GM12878 (cell line): Measurements from ENCODE around the gene TGDS. TPM values are rescaled to one million over a fixed set of nuclear protein-coding genes. Genes with fewer than 3 reads are reported as not detected.

Source experiments
- ATAC-seq: fragments of 200-7000 bp; cut with Tn5 transposase; 3 replicates; pipeline ENCODE4 v1.9.1; 2020; ENCODE audit warnings: mild to moderate bottlenecking, moderate library complexity
- BruUV-seq: library from RNA; stranded (reverse); fragments of 400-500 nt; replicated peaks from 2 replicates; lab custom pipeline; 2021; lab: Mats Ljungman, UMichigan
- CTCF ChIA-PET: fragments of 300-600 bp; sonication (Branson Sonifier 250); formaldehyde crosslinking; extraction: SDS; loops from one replicate; lab custom pipeline; 2021; ENCODE audit warnings: inconsistent platforms; lab: Yijun Ruan, JAX
- POLR2A ChIA-PET: fragments of 350-600 bp; formaldehyde crosslinking; extraction: SDS; loops from one replicate; lab custom pipeline; 2021; ENCODE audit warnings: inconsistent platforms; lab: Charles Lee
- RAD21 ChIA-PET: fragments of 300-600 bp; sonication (Branson Sonifier 250); formaldehyde crosslinking; loops from one replicate; lab custom pipeline; 2023; ENCODE audit warnings: antibody characterized with exemption; ENCODE audit not compliant: unreplicated experiment; lab: Charles Lee
- SMC1A ChIA-PET: fragments of 300-600 bp; sonication (Branson Sonifier 250); formaldehyde crosslinking; loops from one replicate; lab custom pipeline; 2023; ENCODE audit not compliant: unreplicated experiment, uncharacterized antibody; lab: Charles Lee
- DNase-seq: peaks from one replicate; pipeline ENCODE4 v3.0.0-alpha.2; 2011; ENCODE audit warnings: low read depth, low spot score
- FAIRE-seq: peaks from 3 replicates; lab custom pipeline; 2011; peaks lifted over from hg19 to GRCh38; lab: Jason Lieb, UNC
- H2AFZ ChIP-seq: 2 replicates; pipeline ENCODE4 v1.6.0; 2011; ENCODE audit warnings: low read depth, low read length, control low read depth; ENCODE audit not compliant: control insufficient read depth
- H3K27ac ChIP-seq: 2 replicates; pipeline ENCODE4 v1.5.1; 2011; ENCODE audit warnings: control low read depth; ENCODE audit not compliant: control insufficient read depth, insufficient read depth
- H3K27me3 ChIP-seq, 2 experiments: replicated peaks in 1 of 2; 2 replicates each; pipeline versions ENCODE4 v1.6.0 to v1.6.1; 2011; ENCODE audit warnings: low read length in 1 of 2; ENCODE audit not compliant: control insufficient read depth in 2 of 2, insufficient read depth in 2 of 2
- H3K36me3 ChIP-seq, 2 experiments: 2 replicates each; pipeline ENCODE4 v1.5.1; 2011; ENCODE audit warnings: low read length in 1 of 2; ENCODE audit not compliant: control insufficient read depth in 2 of 2, insufficient read depth in 2 of 2
- H3K4me1 ChIP-seq: 2 replicates; pipeline ENCODE4 v1.6.1; 2011; ENCODE audit warnings: mild to moderate bottlenecking, low read length, moderate library complexity, mixed read lengths; ENCODE audit not compliant: control insufficient read depth, insufficient read depth
- H3K4me2 ChIP-seq: 2 replicates; pipeline ENCODE4 v1.6.0; 2011; ENCODE audit warnings: control low read depth; ENCODE audit not compliant: control insufficient read depth, insufficient read depth
- H3K4me3 ChIP-seq: fragments of 200-600 bp; sonication (generic); 2 replicates; pipeline ENCODE4 v1.5.1; 2016
- H3K79me2 ChIP-seq: 2 replicates; pipeline ENCODE4 v1.6.0; 2011; ENCODE audit warnings: low read length; ENCODE audit not compliant: control insufficient read depth, insufficient read depth
- H3K9ac ChIP-seq: 2 replicates; pipeline ENCODE4 v1.8.0; 2011; ENCODE audit warnings: low read length, control low read depth, mixed read lengths; ENCODE audit not compliant: control insufficient read depth, insufficient read depth
- H3K9me3 ChIP-seq: replicated peaks from 3 replicates; pipeline ENCODE4 v1.5.1; 2011; ENCODE audit warnings: mild to moderate bottlenecking, low read length; ENCODE audit not compliant: control insufficient read depth, insufficient read depth
- H4K20me1 ChIP-seq: 2 replicates; pipeline ENCODE4 v1.6.0; 2011; ENCODE audit not compliant: control insufficient read depth, insufficient read depth
- CHD1 ChIP-seq: IDR thresholded peaks from 2 replicates; pipeline ENCODE4 v1.6.1; 2012; ENCODE audit warnings: low read depth, low read length, improper control_type of control experiment
- GATAD2B ChIP-seq: fragments of 450-650 bp; conservative IDR thresholded peaks from 2 replicates; pipeline ENCODE4 v1.6.1; 2017; ENCODE audit warnings: low read depth, mild to moderate bottlenecking, moderate library complexity
- PAX5 ChIP-seq: IDR thresholded peaks from 2 replicates; pipeline ENCODE4 v1.6.1; 2011; ENCODE audit warnings: low read depth, low read length, borderline replicate concordance
- SUPT20H ChIP-seq: IDR thresholded peaks from 2 replicates; pipeline ENCODE4 v1.6.1; 2011; ENCODE audit warnings: low read depth, mild to moderate bottlenecking, low read length, moderate library complexity, borderline replicate concordance; ENCODE audit not compliant: control insufficient read depth
- WGBS: methylation state at CpG from one replicate; pipeline ENCODE4 v1.1.6; 2016; ENCODE audit warnings: low lambda C conversion rate; ENCODE audit not compliant: insufficient replicate concordance, insufficient coverage; ENCODE audit errors: missing lambda C conversion rate; 5-methylcytosine and 5-hydroxymethylcytosine counted together
- in situ Hi-C: fragments of 300-500 bp; cut with MboI; formaldehyde crosslinking; loops from 9 replicates; pipeline ENCODE4 v1.14.3; 2018; ENCODE audit warnings: mixed read lengths
- intact Hi-C: fragments of 100-400 bp; cut with micrococcal nuclease; formaldehyde crosslinking; loops from one replicate; pipeline ENCODE4 v1.14.2; 2022; ENCODE audit not compliant: unreplicated experiment
- polyA plus RNA-seq, 11 experiments: library from polyadenylated mRNA; depleted of rRNA in 4 of 11; unstranded in 6 of 11; stranded (reverse) in 5 of 11; fragments of >200 nt; fragmentation: Nextera tagmentation in 4 of 11; fragmentation: Illumina TruSeq in 1 of 11; extraction: Ambion mirVana in 4 of 11; extraction: Trizol in 1 of 11; gene quantifications; 1 replicate in 1 of 11; 2 replicates in 10 of 11; pipeline versions ENCODE4 v1.2.1 to v1.2.3, GENCODE V29; 2011 to 2016; ENCODE audit warnings: inconsistent platforms in 2 of 11, missing spikeins in 2 of 11, low read depth in 1 of 11
- total RNA-seq, 4 experiments: library from RNA; depleted of rRNA in 3 of 4; stranded (reverse); fragments of >200 nt in 3 of 4; fragmentation: Illumina TruSeq in 1 of 4; extraction: Trizol in 1 of 4; gene quantifications; 2 replicates each; pipeline versions ENCODE4 v1.2.1 to v1.2.3, GENCODE V29; 2013 to 2021
- TF ChIP-seq, protein P1 (sequence below): fragments of 450-650 bp; conservative IDR thresholded peaks from 2 replicates; pipeline ENCODE4 v1.6.1; 2017; ENCODE audit warnings: mild to moderate bottlenecking, moderate library complexity

TGDS gene
- total and polyA plus RNA-seq, 10 of the 15 experiments (the other 5 are each of a cell fraction or from before 2014, with no cell fraction given) = 13.1 to 44.3 (median 23.8) TPM

DNA sequence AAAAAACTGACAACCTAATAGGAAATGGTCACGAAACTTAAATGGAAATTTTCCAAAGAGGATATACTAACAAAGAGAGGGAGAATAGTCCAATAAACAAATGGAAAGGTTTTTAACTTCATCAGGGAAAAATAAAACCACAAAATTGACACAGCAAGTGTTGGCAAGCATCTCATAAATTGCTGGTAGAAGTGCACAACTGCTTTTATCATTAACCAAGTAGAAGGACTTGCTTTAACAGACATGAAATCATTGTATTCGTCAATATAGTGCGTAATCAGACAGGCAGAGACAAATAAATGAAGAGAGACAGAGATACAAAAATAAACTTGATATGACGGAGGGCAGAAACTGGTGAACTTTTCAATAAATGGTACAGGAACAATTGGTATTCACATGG, 7.4 kb downstream of the TGDS start:
- Histone ChIP-seq H4K20me1 (no peaks in the 10 kb centered on the region), H2AFZ (no peak overlapping the region), H3K4me2 (no peak overlapping the region), H3K9me3 (no peaks in the 10 kb centered on the region), H3K4me1 (no peaks in the 10 kb centered on the region), H3K79me2 (peaks cover 16% of the 10 kb centered on the region), H3K4me3 (no peak overlapping the region), H3K36me3 (peaks cover 0 to 12% of the 10 kb centered on the region in 2 experiments; a peak in 1 of 4 replicates), H3K27me3 (no peaks in the 10 kb centered on the region), H3K27ac (no peak overlapping the region), H3K9ac (no peak overlapping the region)
- POLR2A ChIA-PET = interaction anchor here (0.6 to 0.7 kb wide), 2 partner anchors 17 to 18 kb away, joined by 4 to 12 read pairs; no protein-coding TSS in a partner anchor
- ATAC-seq (no peak), FAIRE-seq (no peak), DNase-seq (no peak)
- intact Hi-C loops (no loop called here), in situ Hi-C loops (no loop called here)
- BruUV-seq = TSS peak; percentile 8
- WGBS = 95% methylated on average over 4 of the region's 4 CpGs
- RAD21 ChIA-PET = no interaction called here
- TF ChIP-seq PAX5 (no peak), CHD1 (no peak), GATAD2B (no peak), SUPT20H (no peak)
- TF ChIP-seq, protein P1, sequence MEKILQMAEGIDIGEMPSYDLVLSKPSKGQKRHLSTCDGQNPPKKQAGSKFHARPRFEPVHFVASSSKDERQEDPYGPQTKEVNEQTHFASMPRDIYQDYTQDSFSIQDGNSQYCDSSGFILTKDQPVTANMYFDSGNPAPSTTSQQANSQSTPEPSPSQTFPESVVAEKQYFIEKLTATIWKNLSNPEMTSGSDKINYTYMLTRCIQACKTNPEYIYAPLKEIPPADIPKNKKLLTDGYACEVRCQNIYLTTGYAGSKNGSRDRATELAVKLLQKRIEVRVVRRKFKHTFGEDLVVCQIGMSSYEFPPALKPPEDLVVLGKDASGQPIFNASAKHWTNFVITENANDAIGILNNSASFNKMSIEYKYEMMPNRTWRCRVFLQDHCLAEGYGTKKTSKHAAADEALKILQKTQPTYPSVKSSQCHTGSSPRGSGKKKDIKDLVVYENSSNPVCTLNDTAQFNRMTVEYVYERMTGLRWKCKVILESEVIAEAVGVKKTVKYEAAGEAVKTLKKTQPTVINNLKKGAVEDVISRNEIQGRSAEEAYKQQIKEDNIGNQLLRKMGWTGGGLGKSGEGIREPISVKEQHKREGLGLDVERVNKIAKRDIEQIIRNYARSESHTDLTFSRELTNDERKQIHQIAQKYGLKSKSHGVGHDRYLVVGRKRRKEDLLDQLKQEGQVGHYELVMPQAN = no peak
- SMC1A ChIA-PET = no interaction called here
- CTCF ChIA-PET = no interaction called here
